ENCODE results near the gene RAB35.

RAB35 gene

DNA sequence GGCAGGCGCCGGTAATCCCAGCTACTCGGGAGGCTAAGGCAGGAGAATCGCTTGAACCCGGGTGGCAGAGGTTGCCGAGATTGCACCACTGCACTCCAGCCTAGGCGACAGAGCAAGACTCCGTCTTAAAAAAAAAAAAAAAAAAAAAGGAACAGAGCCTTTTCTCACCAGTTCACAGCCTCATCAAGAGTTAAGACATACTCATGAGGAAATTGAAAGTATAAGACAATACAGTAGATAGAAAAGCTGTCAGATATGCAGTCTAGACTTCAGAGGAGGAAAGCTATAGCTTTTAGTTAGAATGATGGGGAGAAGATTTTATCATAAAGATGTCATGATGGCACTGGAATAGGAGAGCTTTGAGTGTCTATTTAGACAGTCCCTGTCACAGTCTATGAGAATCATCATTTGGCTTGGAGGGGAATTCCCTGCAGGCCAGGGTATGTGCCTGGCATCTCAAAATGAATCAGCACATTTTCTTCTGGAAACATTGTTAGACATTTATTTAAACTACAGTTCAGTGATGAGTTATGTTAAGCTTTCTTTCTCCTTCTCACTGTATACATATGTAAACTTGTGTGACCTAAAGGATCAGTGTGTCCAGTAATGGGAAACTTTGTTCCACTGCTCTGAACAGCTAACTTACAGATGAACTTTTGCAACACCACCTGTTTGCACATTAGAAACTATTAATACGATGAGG, 2.9 kb upstream of the RAB35 start:
- peaks cover 35 to 36% of the 10 kb centered on the region in 2 experiments for H3K4me1 ChIP-seq (ENCODE audit: control insufficient read depth in 1 of 2, insufficient read depth in 1 of 2, low read depth in 1 of 2, low read length in 1 of 2)

GRCh38 chr12:120118321-120119061, 1.9 kb upstream of the RAB35 start:
- peaks cover 8% of the 10 kb centered on the region for H3K36me3 ChIP-seq
- H3K4me1 ChIP-seq (ENCODE audit: control insufficient read depth in 1 of 2, insufficient read depth in 1 of 2, low read depth in 1 of 2, low read length in 1 of 2), result peaks cover 37% of the 10 kb centered on the region in 2 experiments
- TF ChIP-seq, protein P1, sequence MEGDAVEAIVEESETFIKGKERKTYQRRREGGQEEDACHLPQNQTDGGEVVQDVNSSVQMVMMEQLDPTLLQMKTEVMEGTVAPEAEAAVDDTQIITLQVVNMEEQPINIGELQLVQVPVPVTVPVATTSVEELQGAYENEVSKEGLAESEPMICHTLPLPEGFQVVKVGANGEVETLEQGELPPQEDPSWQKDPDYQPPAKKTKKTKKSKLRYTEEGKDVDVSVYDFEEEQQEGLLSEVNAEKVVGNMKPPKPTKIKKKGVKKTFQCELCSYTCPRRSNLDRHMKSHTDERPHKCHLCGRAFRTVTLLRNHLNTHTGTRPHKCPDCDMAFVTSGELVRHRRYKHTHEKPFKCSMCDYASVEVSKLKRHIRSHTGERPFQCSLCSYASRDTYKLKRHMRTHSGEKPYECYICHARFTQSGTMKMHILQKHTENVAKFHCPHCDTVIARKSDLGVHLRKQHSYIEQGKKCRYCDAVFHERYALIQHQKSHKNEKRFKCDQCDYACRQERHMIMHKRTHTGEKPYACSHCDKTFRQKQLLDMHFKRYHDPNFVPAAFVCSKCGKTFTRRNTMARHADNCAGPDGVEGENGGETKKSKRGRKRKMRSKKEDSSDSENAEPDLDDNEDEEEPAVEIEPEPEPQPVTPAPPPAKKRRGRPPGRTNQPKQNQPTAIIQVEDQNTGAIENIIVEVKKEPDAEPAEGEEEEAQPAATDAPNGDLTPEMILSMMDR (IDR thresholded peaks at IDR 0.05), result no peak
- no peak overlapping the region for H3K4me3 ChIP-seq (ENCODE audit: low read depth in 1 of 2, low read length in 1 of 2)
- H3K27ac ChIP-seq, result no peak overlapping the region
- H3K27me3 ChIP-seq, result no peaks in the 10 kb centered on the region
- H3K9me3 ChIP-seq, result no peaks in the 10 kb centered on the region

More for the DNA sequence above, 2.9 kb upstream of the RAB35 start:
- no peaks in the 10 kb centered on the region for H3K27me3 ChIP-seq
- H3K4me3 ChIP-seq (ENCODE audit: low read depth in 1 of 2, low read length in 1 of 2), result no peak overlapping the region
- no peak overlapping the region for H3K27ac ChIP-seq
- H3K9me3 ChIP-seq, result no peaks in the 10 kb centered on the region
- TF ChIP-seq, protein P1 (IDR thresholded peaks at IDR 0.05), result no peak
- peaks cover 3% of the 10 kb centered on the region for H3K36me3 ChIP-seq

DNA sequence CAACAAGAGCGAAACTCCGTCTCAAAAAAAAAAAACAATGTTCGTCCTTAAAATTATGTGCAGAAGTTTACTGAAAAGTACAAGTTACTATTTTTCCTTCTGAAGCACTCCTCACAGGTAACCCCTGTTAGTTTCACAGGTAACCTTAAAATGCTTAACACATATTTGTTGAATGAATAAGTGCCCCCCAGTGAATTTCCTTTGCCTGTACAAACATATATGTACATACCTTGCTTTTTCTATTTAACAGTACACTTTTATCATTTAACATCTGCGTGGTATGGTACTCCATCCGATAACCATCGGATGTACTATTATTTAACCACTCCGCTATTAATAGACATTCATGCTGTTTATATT, 1.4 kb upstream of the RAB35 start:
- TF ChIP-seq, protein P1 (IDR thresholded peaks at IDR 0.05), result no peak
- peaks cover 37% of the 10 kb centered on the region in 2 experiments for H3K4me1 ChIP-seq (ENCODE audit: control insufficient read depth in 1 of 2, insufficient read depth in 1 of 2, low read depth in 1 of 2, low read length in 1 of 2)
- H3K27ac ChIP-seq, result no peak overlapping the region

GRCh38 chr12:120116792-120117651, 469 bp upstream of the RAB35 start:
- Histone ChIP-seq H3K4me3 (ENCODE audit: low read depth in 1 of 2, low read length in 1 of 2) (peak overlapping the region; percentile 73 to 99), H3K9me3 (no peaks in the 10 kb centered on the region), H3K4me1 (ENCODE audit: control insufficient read depth in 1 of 2, insufficient read depth in 1 of 2, low read depth in 1 of 2, low read length in 1 of 2) (peaks cover 37% of the 10 kb centered on the region in 2 experiments), H3K36me3 (peaks cover 8% of the 10 kb centered on the region), H3K27me3 (no peaks in the 10 kb centered on the region), H3K27ac (peak overlapping the region; percentile 95)
- TF ChIP-seq, protein P1 (IDR thresholded peaks at IDR 0.05), result peak; percentile 42

More for the DNA sequence above, 1.4 kb upstream of the RAB35 start:
- H3K36me3 ChIP-seq, result peaks cover 8% of the 10 kb centered on the region
- no peaks in the 10 kb centered on the region for H3K27me3 ChIP-seq
- no peaks in the 10 kb centered on the region for H3K9me3 ChIP-seq
- H3K4me3 ChIP-seq (ENCODE audit: low read depth in 1 of 2, low read length in 1 of 2), result peak overlapping the region; percentile 73 to 99

GRCh38 chr12:120115692-120116440, 687 bp downstream of the RAB35 start:
- Histone ChIP-seq H3K4me1 (ENCODE audit: control insufficient read depth in 1 of 2, insufficient read depth in 1 of 2, low read depth in 1 of 2, low read length in 1 of 2) (peaks cover 45 to 46% of the 10 kb centered on the region in 2 experiments), H3K27me3 (no peaks in the 10 kb centered on the region), H3K4me3 (ENCODE audit: low read depth in 1 of 2, low read length in 1 of 2) (peak overlapping the region; percentile 73 to 99), H3K36me3 (peaks cover 8% of the 10 kb centered on the region), H3K9me3 (no peaks in the 10 kb centered on the region), H3K27ac (peak overlapping the region; percentile 95)
- TF ChIP-seq, protein P1 (IDR thresholded peaks at IDR 0.05), result no peak

Data from neutrophil (primary cell).